Thoracic aorta (tissue), 2 donors: ENCODE results near the gene NFKBIE. TPM values are rescaled to one million over a fixed set of nuclear protein-coding genes. Genes with fewer than 3 reads are reported as not detected.

ENCODE experiments used
- ATAC-seq: fragments of 150-250 bp; one replicate; pipeline ENCODE4 v1.8.0; 2017; ENCODE audit warnings: low read depth; ENCODE audit not compliant: insufficient number of reproducible peaks, low FRiP score
- DNase-seq: peaks from one replicate; pipeline ENCODE4 v3.0.0-alpha.2; 2020; ENCODE audit warnings: low spot score
- H3K27ac ChIP-seq, 2 donors: fragments of 200-600 bp; sonication (generic); 1 replicate in 1 of 2; 2 replicates in 1 of 2; pipeline ENCODE4 v1.5.1; 2016; ENCODE audit warnings: mild to moderate bottlenecking in 2 of 2, moderate library complexity in 2 of 2
- H3K27me3 ChIP-seq: fragments of 200-600 bp; sonication (generic); replicated peaks from 2 replicates; pipeline ENCODE4 v1.6.0; 2016; ENCODE audit warnings: mild to moderate bottlenecking; ENCODE audit not compliant: insufficient read depth
- H3K36me3 ChIP-seq: fragments of 200-600 bp; sonication (generic); one replicate; pipeline ENCODE4 v1.5.1; 2016
- H3K4me1 ChIP-seq, 2 donors: fragments of 200-600 bp; sonication (generic); 1 replicate in 1 of 2; 2 replicates in 1 of 2; pipeline versions ENCODE4 v1.5.1 to v1.6.0; 2016; ENCODE audit warnings: low read depth in 2 of 2, mild to moderate bottlenecking in 1 of 2; ENCODE audit not compliant: control insufficient read depth in 1 of 2
- H3K4me3 ChIP-seq: fragments of 200-600 bp; sonication (generic); 2 replicates; pipeline ENCODE4 v1.5.1; 2016; ENCODE audit warnings: mild to moderate bottlenecking
- H3K9me3 ChIP-seq: fragments of 200-600 bp; sonication (generic); 2 replicates; pipeline ENCODE4 v1.5.1; 2016
- CTCF ChIP-seq: fragments of 200-600 bp; sonication (generic); IDR thresholded peaks from one replicate; pipeline ENCODE4 v1.5.1; 2019; ENCODE audit warnings: antibody characterized with exemption
- total RNA-seq, 2 donors: library from RNA; depleted of rRNA; stranded (reverse); fragments of >200 nt; gene quantifications; one replicate each; pipeline versions ENCODE4 v1.1.0 to v1.2.3, GENCODE V29; 2016

NFKBIE gene
- total RNA-seq, 2 donors from 2014 or later: 5.5 to 10.6 TPM

DNA sequence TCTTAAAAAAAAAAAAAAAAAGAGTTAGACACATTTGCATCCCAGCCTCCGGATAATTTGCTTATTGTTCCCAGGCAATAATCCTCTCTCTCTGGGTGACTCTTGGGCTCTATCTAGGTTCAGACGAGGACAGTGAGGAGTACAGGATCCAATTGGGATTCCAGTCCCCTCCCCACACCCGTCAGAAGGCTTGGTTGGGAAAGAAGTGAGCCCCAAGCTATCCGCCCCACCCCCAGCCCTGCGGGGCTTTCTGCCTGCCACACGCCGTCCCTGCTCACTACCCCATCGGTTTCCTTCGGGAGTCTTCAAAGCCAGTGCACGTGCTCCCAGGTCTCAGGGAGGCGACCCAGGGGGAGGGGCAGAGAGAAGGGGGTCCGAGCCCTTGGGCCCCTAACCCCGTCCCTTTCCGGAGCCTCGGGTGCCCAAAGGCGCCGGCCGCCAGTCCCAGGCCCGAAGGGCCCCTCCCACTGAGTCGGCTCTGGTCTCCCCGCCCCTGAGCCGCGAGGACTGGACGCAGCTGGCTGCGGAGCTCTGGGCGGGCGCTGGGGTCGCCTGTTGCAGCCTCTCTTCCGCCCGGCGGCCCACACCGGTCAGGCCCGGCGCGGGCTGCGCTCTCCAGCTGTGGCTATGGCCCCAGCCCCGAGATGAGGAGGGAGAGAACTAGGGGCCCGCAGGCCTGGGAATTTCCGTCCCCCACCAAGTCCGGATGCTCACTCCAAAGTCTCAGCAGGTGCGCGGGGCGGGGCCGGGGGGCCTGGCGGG, 46.1 kb downstream of the NFKBIE start:
- H3K4me1 ChIP-seq: peaks cover 41 to 62% of the 10 kb centered on the region in 2 donors
- TF ChIP-seq CTCF: no peak

GRCh38 chr6:44217332-44218143, 47.8 kb downstream of the NFKBIE start:
- Histone ChIP-seq H3K27me3 (no peaks in the 10 kb centered on the region), H3K36me3 (no peaks in the 10 kb centered on the region), H3K4me3 (peak overlapping the region; percentile 18), H3K27ac (peak overlapping the region; percentile 97 to 98), H3K9me3 (no peaks in the 10 kb centered on the region), H3K4me1 (peaks cover 33 to 54% of the 10 kb centered on the region in 2 donors)
- ATAC-seq: no peak
- DNase-seq: no peak
- TF ChIP-seq CTCF: no peak

More for the DNA sequence above, 46.1 kb downstream of the NFKBIE start:
- peak overlapping the region; percentile 97 to 98 for H3K27ac ChIP-seq
- ATAC-seq: peak; percentile 12
- H3K36me3 ChIP-seq: no peaks in the 10 kb centered on the region
- no peaks in the 10 kb centered on the region for H3K27me3 ChIP-seq
- H3K9me3 ChIP-seq: no peaks in the 10 kb centered on the region
- H3K4me3 ChIP-seq: peak overlapping the region; percentile 76
- DNase-seq: peak; percentile 52

DNA sequence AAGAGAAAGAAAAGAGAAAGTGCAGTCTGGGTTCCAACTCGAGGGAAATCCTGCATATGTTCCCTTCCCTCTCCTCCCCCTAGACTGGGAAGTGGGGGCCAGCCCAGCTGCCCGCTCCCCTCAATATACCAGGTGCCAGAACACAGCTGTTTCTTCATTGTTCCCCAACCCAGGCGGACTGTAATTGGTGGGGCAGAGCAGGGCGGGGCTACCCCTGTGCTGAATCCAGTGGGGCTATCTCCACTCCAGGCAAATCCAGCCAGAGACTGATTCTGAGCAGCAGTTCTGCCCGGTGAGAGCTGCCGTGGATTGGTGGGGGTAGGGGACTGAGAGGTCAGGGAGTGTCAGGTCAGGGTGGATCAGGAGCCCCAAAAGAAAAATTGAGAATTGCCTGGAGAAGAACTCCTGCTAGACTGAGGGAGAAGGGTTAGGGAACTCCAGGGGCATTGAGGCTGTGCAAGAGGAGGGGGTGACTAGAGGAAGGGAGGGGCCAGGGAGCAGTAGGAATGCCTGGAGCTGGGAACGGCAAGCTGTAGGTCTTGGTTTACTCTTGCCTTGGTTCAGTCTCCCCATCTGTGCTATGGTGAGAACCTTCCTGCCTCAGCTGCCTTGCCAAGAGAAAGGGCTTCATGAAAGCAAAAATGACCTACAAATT, 48.5 kb downstream of the NFKBIE start, which contains the start of gene MYMX:
TSS of gene MYMX (plus strand) at position 250 of the 655 bp plus-strand sequence. CDS start 546 bp downstream, outside the sequence.
- Histone ChIP-seq H3K4me1 (peaks cover 27 to 49% of the 10 kb centered on the region in 2 donors), H3K9me3 (no peaks in the 10 kb centered on the region), H3K36me3 (no peaks in the 10 kb centered on the region), H3K4me3 (peak within 1 kb of the TSS; percentile 18), H3K27ac (peak within 1 kb of the TSS; percentile 97 to 98), H3K27me3 (no peaks in the 10 kb centered on the region)
- ATAC-seq: no peak
- no peak for TF ChIP-seq CTCF
- no peak for DNase-seq

- no peaks in the 10 kb centered on the region for H3K27me3 ChIP-seq
- DNase-seq (no peak), ATAC-seq (no peak)
- no peaks in the 10 kb centered on the region for H3K36me3 ChIP-seq
- H3K4me1 ChIP-seq: peaks cover 9 to 31% of the 10 kb centered on the region in 2 donors
- H3K27ac ChIP-seq: no peak overlapping the region
- no peak overlapping the region for H3K4me3 ChIP-seq
- H3K9me3 ChIP-seq: no peaks in the 10 kb centered on the region
- no peak for TF ChIP-seq CTCF
Measured at GRCh38 chr6:44214307-44214706, 51.0 kb downstream of the NFKBIE start.
